NT2/D1 (cell line): Measurements from ENCODE around the gene NRF1.

ENCODE experiments used
- DNase-seq: peaks from one replicate; pipeline ENCODE4 v3.0.0-alpha.2; 2011; ENCODE audit warnings: low read depth, low spot score
- H3K27me3 ChIP-seq: 2 replicates; pipeline ENCODE4 v1.6.0; 2011; ENCODE audit warnings: mild to moderate bottlenecking; ENCODE audit not compliant: insufficient read length, insufficient read depth
- H3K36me3 ChIP-seq: 2 replicates; pipeline ENCODE4 v1.6.1; 2011; ENCODE audit warnings: mild to moderate bottlenecking, low read length, mixed read lengths; ENCODE audit not compliant: insufficient read depth, insufficient read length
- H3K4me1 ChIP-seq: 2 replicates; pipeline ENCODE4 v1.5.1; 2011; ENCODE audit not compliant: insufficient read depth, insufficient read length
- H3K4me3 ChIP-seq: 2 replicates; pipeline ENCODE4 v1.5.1; 2011; ENCODE audit warnings: low read depth; ENCODE audit not compliant: insufficient read length
- H3K9ac ChIP-seq: 2 replicates; pipeline ENCODE4 v1.6.0; 2011; ENCODE audit warnings: low read depth; ENCODE audit not compliant: insufficient read length
- H3K9me3 ChIP-seq: 2 replicates; pipeline ENCODE4 v1.5.1; 2011; ENCODE audit warnings: mild to moderate bottlenecking, low read length; ENCODE audit not compliant: insufficient read depth
- SUZ12 ChIP-seq: IDR thresholded peaks from 2 replicates; pipeline ENCODE4 v1.6.1; 2011; ENCODE audit not compliant: insufficient read length, insufficient read depth; ENCODE audit errors: extremely low read depth
- YY1 ChIP-seq: IDR thresholded peaks from 2 replicates; pipeline ENCODE4 v1.6.1; 2011; ENCODE audit not compliant: insufficient read length, insufficient read depth
- ZNF274 ChIP-seq: IDR thresholded peaks from 2 replicates; pipeline ENCODE4 v1.6.1; 2011; ENCODE audit warnings: mild to moderate bottlenecking, low read depth, low read length

NRF1 gene

GRCh38 chr7:129676017-129676897 is 64.7 kb downstream of the NRF1 start:
- Histone ChIP-seq H3K4me3 (no peak overlapping the region), H3K27me3 (no peaks in the 10 kb centered on the region), H3K36me3 (peaks cover 41% of the 10 kb centered on the region), H3K9me3 (peaks cover 18% of the 10 kb centered on the region), H3K4me1 (no peaks in the 10 kb centered on the region), H3K9ac (no peak overlapping the region)
- DNase-seq: no peak
- TF ChIP-seq SUZ12 (no peak), ZNF274 (no peak), YY1 (no peak)

- Histone ChIP-seq H3K36me3 (peaks cover 29% of the 10 kb centered on the region), H3K27me3 (no peaks in the 10 kb centered on the region), H3K4me3 (no peak overlapping the region), H3K9me3 (peaks cover 18% of the 10 kb centered on the region), H3K9ac (no peak overlapping the region), H3K4me1 (no peaks in the 10 kb centered on the region)
- DNase-seq: no peak
- TF ChIP-seq ZNF274: no peak
- TF ChIP-seq SUZ12: no peak
- TF ChIP-seq YY1: no peak
These were observed 66.3 kb downstream of the NRF1 start for GRCh38 chr7:129677796-129678195.

- TF ChIP-seq ZNF274 (no peak), SUZ12 (no peak), YY1 (no peak)
- no peak overlapping the region for H3K4me3 ChIP-seq
- H3K9ac ChIP-seq: no peak overlapping the region
- no peaks in the 10 kb centered on the region for H3K4me1 ChIP-seq
- peaks cover 18% of the 10 kb centered on the region for H3K9me3 ChIP-seq
- peaks cover 29% of the 10 kb centered on the region for H3K36me3 ChIP-seq
- no peak for DNase-seq
- H3K27me3 ChIP-seq: no peaks in the 10 kb centered on the region
These were observed 67.1 kb downstream of the NRF1 start for GRCh38 chr7:129678606-129679005.

GRCh38 chr7:129680400-129680799 is 68.9 kb downstream of the NRF1 start:
- TF ChIP-seq SUZ12: no peak
- no peak for TF ChIP-seq YY1
- no peak for TF ChIP-seq ZNF274
- peaks cover 18% of the 10 kb centered on the region for H3K36me3 ChIP-seq

GRCh38 chr7:129684777-129685176 is 73.3 kb downstream of the NRF1 start:
- Histone ChIP-seq H3K4me1 (no peaks in the 10 kb centered on the region), H3K36me3 (peaks cover 8% of the 10 kb centered on the region), H3K27me3 (no peaks in the 10 kb centered on the region), H3K9ac (no peak overlapping the region), H3K9me3 (no peaks in the 10 kb centered on the region), H3K4me3 (no peak overlapping the region)
- no peak for TF ChIP-seq YY1
- no peak for TF ChIP-seq ZNF274
- no peak for TF ChIP-seq SUZ12
- no peak for DNase-seq

More at GRCh38 chr7:129680400-129680799, 68.9 kb downstream of the NRF1 start:
- Histone ChIP-seq H3K4me3 (no peak overlapping the region), H3K4me1 (no peaks in the 10 kb centered on the region), H3K9ac (no peak overlapping the region), H3K27me3 (no peaks in the 10 kb centered on the region), H3K9me3 (peaks cover 6% of the 10 kb centered on the region)
- no peak for DNase-seq

- H3K4me1 ChIP-seq: no peaks in the 10 kb centered on the region
- no peak for TF ChIP-seq SUZ12
- TF ChIP-seq YY1: no peak
- H3K9me3 ChIP-seq: no peaks in the 10 kb centered on the region
- DNase-seq: no peak
- H3K36me3 ChIP-seq: peaks cover 6% of the 10 kb centered on the region
- no peaks in the 10 kb centered on the region for H3K27me3 ChIP-seq
- no peak overlapping the region for H3K4me3 ChIP-seq
- no peak overlapping the region for H3K9ac ChIP-seq
These were observed 74.5 kb downstream of the NRF1 start for GRCh38 chr7:129686063-129686462.

GRCh38 chr7:129688503-129689222 is 77.1 kb downstream of the NRF1 start:
- H3K4me1 ChIP-seq: no peaks in the 10 kb centered on the region
- no peaks in the 10 kb centered on the region for H3K27me3 ChIP-seq
- no peak for DNase-seq
- TF ChIP-seq ZNF274 (no peak), YY1 (no peak), SUZ12 (no peak)
- no peak overlapping the region for H3K4me3 ChIP-seq
- H3K9me3 ChIP-seq: no peaks in the 10 kb centered on the region
- peaks cover 18% of the 10 kb centered on the region for H3K36me3 ChIP-seq
- H3K9ac ChIP-seq: no peak overlapping the region
